ENCODE results near the gene KLRK1.
"Not testable (repeated sequence)": the region's sequence is repeated elsewhere in the genome, so short reads cannot be mapped to it uniquely, and the experiment has no call there.

Gene KLRK1

GRCh38 chr12:10389904-10390303, at the start of gene KLRK1:
KLRK1 (minus strand) TSS chr12:10390041; CDS start chr12:10388810, 1,231 bp downstream.
- POLR2A ChIA-PET: no interaction called here
- DNase-seq (ENCODE audit: extremely low spot score): no peak

GRCh38 chr12:10437601-10438000, 47.8 kb upstream of the KLRK1 start:
- POLR2A ChIA-PET; CTCF ChIA-PET; DNase-seq (ENCODE audit: extremely low spot score): not testable (repeated sequence)

More at GRCh38 chr12:10389904-10390303, at the start of gene KLRK1:
- CTCF ChIA-PET: no interaction called here
- no peak for TF ChIP-seq CTCF (IDR thresholded peaks at IDR 0.05; ENCODE audit: control extremely low read depth, extremely low read depth, low read depth, missing control alignments)

GRCh38 chr12:10435816-10436215, 46.0 kb upstream of the KLRK1 start, which contains the start of gene KLRC2:
KLRC2 (minus strand) TSS chr12:10436010; CDS start chr12:10435986, 24 bp downstream.
- POLR2A ChIA-PET; DNase-seq (ENCODE audit: extremely low spot score); CTCF ChIA-PET: not testable (repeated sequence)

- POLR2A ChIA-PET; CTCF ChIA-PET; DNase-seq (ENCODE audit: extremely low spot score): not testable (repeated sequence)
These were observed 40.8 kb upstream of the KLRK1 start for GRCh38 chr12:10430623-10431022.

- DNase-seq (ENCODE audit: extremely low spot score); POLR2A ChIA-PET; CTCF ChIA-PET: not testable (repeated sequence)
These were observed 36.1 kb upstream of the KLRK1 start for GRCh38 chr12:10425938-10426337.

GRCh38 chr12:10424260-10424899, 34.5 kb upstream of the KLRK1 start:
- POLR2A ChIA-PET; DNase-seq (ENCODE audit: extremely low spot score); CTCF ChIA-PET: not testable (repeated sequence)

GRCh38 chr12:10422159-10422558, 32.3 kb upstream of the KLRK1 start:
- DNase-seq (ENCODE audit: extremely low spot score); POLR2A ChIA-PET; CTCF ChIA-PET: not testable (repeated sequence)

GRCh38 chr12:10420334-10420733, 30.5 kb upstream of the KLRK1 start, which contains the start of gene KLRC3:
KLRC3 (minus strand) TSS chr12:10420595; CDS start chr12:10420550, 45 bp downstream.
- DNase-seq (ENCODE audit: extremely low spot score); CTCF ChIA-PET; POLR2A ChIA-PET: not testable (repeated sequence)

GRCh38 chr12:10409392-10409791, 19.6 kb upstream of the KLRK1 start, which contains the start of gene KLRC4:
KLRC4 (minus strand) TSS chr12:10409757; CDS start chr12:10409575, 182 bp downstream.
- DNase-seq (ENCODE audit: extremely low spot score): no peak
- POLR2A ChIA-PET: no interaction called here
- CTCF ChIA-PET: interaction anchor here (1.6 kb wide), 1 partner anchor 24 kb away, joined by 3 read pairs; no protein-coding TSS in a partner anchor
- TF ChIP-seq CTCF (IDR thresholded peaks at IDR 0.05; ENCODE audit: control extremely low read depth, extremely low read depth, low read depth, missing control alignments): no peak

- DNase-seq (ENCODE audit: extremely low spot score): no peak
- TF ChIP-seq CTCF (IDR thresholded peaks at IDR 0.05; ENCODE audit: control extremely low read depth, extremely low read depth, low read depth, missing control alignments): no peak
- POLR2A ChIA-PET: no interaction called here
- CTCF ChIA-PET: interaction anchor here (1.6 kb wide), 1 partner anchor 24 kb away, joined by 3 read pairs; no protein-coding TSS in a partner anchor
These were observed 19.0 kb upstream of the KLRK1 start for GRCh38 chr12:10408842-10409241.

All from GM10248 (cell line).